Measurements from ENCODE around the gene CXCR5. TPM values are rescaled to one million over a fixed set of nuclear protein-coding genes. Genes with fewer than 3 reads are reported as not detected.
A peak's percentile ranks its signal among the peaks of the same experiment; 100 is the strongest.

The CXCR5 gene
- total RNA-seq, 2 donors from 2014 or later = 16.9 to 20.3 TPM

GRCh38 chr11:118903204-118904015 lies 19.7 kb downstream of the CXCR5 start:
- DNase-seq = no peak
- ATAC-seq (replicated peaks in 1 of 2) = no peak
- Mint-ChIP-seq H3K27me3 (ENCODE audit: low read depth) (no peaks in the 10 kb centered on the region), H3K4me1 (ENCODE audit: low read depth) (peaks cover 22% of the 10 kb centered on the region), H3K9me3 (no peaks in the 10 kb centered on the region), H3K4me3 (no peak overlapping the region), H3K36me3 (ENCODE audit: insufficient read depth in 2 of 2) (peaks cover 0 to 7% of the 10 kb centered on the region in 2 donors), H3K27ac (no peak overlapping the region)

DNA sequence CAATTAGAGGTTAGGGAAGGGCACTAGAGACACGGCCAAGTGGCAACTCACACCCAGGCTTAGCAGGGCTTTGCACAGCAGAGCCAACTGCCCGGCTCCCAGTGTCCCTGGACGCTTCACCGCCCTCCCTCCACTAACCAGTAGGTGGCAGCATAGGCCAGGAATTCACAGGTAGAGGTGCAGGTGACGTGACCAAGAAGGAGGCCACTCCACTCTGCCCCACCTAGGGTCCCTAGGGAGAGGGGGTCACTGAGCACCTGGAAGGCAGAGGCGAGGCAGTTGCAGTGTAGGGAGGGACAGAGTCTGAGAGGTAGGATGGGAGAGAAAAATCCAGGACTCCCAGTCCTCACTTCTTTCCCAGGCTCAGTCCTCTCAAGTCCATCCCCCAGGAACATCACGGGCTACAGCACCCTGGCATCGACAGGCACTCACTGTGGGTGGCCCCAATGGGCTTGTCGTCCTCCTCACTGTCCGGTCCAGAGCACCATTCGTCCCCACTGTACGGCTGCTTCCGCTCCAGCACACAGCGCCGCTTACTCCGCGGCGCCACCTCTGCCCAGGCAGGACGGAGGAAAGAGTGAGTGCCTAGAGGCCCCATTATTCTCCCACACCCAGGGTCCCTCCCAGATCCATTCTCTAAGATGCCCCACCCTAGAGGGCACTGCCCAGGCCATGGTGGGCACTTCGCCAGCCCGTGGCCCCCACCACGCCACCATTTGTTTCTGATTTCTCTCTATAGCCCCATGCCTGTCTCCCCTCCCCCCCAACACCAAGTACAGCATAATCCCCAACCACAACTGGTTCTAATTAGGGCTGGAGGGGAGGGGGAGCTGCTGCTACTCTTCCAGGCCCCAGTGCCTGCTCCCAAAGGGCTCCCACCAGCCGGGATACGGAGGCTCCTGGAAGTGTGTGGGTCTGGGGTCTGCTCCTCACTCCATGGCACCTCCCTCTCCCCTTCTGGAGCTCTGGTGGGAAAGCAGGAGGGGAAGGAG lies 23.7 kb downstream of the CXCR5 start:
- DNase-seq (peak; percentile 87 to 92), ATAC-seq (replicated peaks in 1 of 2) (peak; percentile 68 to 70)
- H3K4me1 Mint-ChIP-seq (ENCODE audit: low read depth) = peaks cover 42% of the 10 kb centered on the region
- H3K27ac Mint-ChIP-seq = peak overlapping the region; percentile 33
- no peaks in the 10 kb centered on the region for H3K27me3 Mint-ChIP-seq (ENCODE audit: low read depth)
- no peaks in the 10 kb centered on the region for H3K9me3 Mint-ChIP-seq
- H3K4me3 Mint-ChIP-seq = no peak overlapping the region
- H3K36me3 Mint-ChIP-seq (ENCODE audit: insufficient read depth in 2 of 2) = peaks cover 0 to 2% of the 10 kb centered on the region in 2 donors

- DNase-seq (no peak), ATAC-seq (replicated peaks in 1 of 2) (no peak)
- H3K36me3 Mint-ChIP-seq (ENCODE audit: insufficient read depth in 2 of 2) = peaks cover 0 to 2% of the 10 kb centered on the region in 2 donors
- no peaks in the 10 kb centered on the region for H3K27me3 Mint-ChIP-seq (ENCODE audit: low read depth)
- no peaks in the 10 kb centered on the region for H3K9me3 Mint-ChIP-seq
- H3K27ac Mint-ChIP-seq = no peak overlapping the region
- peaks cover 51% of the 10 kb centered on the region for H3K4me1 Mint-ChIP-seq (ENCODE audit: low read depth)
- no peak overlapping the region for H3K4me3 Mint-ChIP-seq
These were observed 24.6 kb downstream of the CXCR5 start for GRCh38 chr11:118908264-118908663.

DNA sequence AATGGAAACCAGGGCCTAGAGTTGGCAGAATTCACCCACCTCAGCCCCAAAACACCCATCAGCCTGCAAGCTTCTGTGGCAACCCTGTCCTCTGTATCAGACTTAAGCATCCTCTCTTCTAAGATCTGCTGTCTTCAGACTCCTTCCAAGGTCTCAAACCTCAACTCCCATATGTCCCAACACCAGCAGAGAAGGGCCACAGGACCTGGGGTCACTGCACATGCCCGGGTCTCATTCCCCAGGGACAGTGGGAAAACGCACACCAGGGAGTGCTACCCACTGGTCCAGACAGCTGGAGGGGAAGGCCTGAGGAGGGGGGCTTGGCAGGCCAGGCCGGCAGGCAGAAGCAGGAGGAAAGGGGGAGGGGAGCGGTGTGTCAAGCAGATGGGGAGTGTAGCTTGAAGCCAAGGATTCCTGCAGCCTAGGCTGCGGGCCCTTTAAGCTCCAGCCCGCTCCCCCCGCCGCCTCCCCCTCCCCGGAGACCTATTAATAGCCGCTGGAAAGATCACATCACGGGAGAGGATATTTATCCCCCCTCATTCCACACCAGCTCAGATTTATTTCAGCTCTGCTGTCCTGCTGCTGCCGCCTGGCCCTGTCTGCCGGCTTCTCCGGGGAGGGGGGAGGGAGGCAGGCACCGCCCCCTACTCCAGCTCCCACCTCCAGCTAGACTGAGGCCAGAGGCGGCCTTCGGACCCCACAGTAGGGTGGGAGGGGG lies 25.4 kb downstream of the CXCR5 start:
- no peak for DNase-seq
- peaks cover 59% of the 10 kb centered on the region for H3K4me1 Mint-ChIP-seq (ENCODE audit: low read depth)
- H3K4me3 Mint-ChIP-seq = peak overlapping the region in 1 of 2 donors; percentile 35

DNA sequence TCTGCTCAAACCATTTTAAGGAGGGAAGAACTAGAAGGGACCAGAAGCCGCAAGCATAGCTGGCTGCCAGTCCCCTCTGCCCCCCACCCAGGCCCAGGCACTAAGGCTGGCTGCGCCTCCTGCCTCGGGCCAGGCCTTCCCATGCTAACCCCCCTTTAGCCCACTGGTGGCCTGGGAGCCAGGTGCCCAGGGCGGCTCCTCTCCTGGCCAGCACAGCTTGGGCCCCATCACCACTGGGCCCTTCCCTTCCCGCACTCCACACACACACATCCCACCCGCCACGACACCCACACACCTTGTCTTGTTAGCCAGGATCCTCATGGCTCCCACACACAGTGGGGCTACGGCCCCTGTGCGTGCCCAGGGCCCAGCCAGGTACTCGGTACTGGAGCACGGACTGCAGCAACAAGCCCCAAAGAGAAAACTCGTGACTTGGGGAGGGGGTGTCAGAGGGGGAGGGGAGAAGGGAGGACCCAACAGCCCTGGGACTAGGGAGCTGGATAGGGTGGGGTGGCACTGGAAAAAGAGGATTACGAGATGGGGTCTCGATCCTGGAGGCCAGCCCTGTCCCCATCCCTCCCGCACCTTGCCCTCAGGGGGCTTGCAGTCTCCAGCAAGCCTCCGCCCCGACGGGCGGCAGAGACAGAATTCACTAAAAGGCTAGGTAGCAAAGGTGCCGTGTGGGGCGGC lies 26.1 kb downstream of the CXCR5 start:
- H3K27ac Mint-ChIP-seq = no peak overlapping the region
- H3K27me3 Mint-ChIP-seq (ENCODE audit: low read depth) = no peaks in the 10 kb centered on the region
- ATAC-seq (replicated peaks in 1 of 2) (no peak), DNase-seq (no peak)
- no peaks in the 10 kb centered on the region for H3K9me3 Mint-ChIP-seq
- H3K4me1 Mint-ChIP-seq (ENCODE audit: low read depth) = peaks cover 66% of the 10 kb centered on the region
- peak overlapping the region in 1 of 2 donors; percentile 35 for H3K4me3 Mint-ChIP-seq
- H3K36me3 Mint-ChIP-seq (ENCODE audit: insufficient read depth in 2 of 2) = peaks cover 0 to 2% of the 10 kb centered on the region in 2 donors

More for the DNA sequence above, 25.4 kb downstream of the CXCR5 start:
- H3K9me3 Mint-ChIP-seq = no peaks in the 10 kb centered on the region
- no peak overlapping the region for H3K27ac Mint-ChIP-seq
- no peaks in the 10 kb centered on the region for H3K27me3 Mint-ChIP-seq (ENCODE audit: low read depth)
- ATAC-seq (replicated peaks in 1 of 2) = no peak
- peaks cover 0 to 2% of the 10 kb centered on the region in 2 donors for H3K36me3 Mint-ChIP-seq (ENCODE audit: insufficient read depth in 2 of 2)

DNA sequence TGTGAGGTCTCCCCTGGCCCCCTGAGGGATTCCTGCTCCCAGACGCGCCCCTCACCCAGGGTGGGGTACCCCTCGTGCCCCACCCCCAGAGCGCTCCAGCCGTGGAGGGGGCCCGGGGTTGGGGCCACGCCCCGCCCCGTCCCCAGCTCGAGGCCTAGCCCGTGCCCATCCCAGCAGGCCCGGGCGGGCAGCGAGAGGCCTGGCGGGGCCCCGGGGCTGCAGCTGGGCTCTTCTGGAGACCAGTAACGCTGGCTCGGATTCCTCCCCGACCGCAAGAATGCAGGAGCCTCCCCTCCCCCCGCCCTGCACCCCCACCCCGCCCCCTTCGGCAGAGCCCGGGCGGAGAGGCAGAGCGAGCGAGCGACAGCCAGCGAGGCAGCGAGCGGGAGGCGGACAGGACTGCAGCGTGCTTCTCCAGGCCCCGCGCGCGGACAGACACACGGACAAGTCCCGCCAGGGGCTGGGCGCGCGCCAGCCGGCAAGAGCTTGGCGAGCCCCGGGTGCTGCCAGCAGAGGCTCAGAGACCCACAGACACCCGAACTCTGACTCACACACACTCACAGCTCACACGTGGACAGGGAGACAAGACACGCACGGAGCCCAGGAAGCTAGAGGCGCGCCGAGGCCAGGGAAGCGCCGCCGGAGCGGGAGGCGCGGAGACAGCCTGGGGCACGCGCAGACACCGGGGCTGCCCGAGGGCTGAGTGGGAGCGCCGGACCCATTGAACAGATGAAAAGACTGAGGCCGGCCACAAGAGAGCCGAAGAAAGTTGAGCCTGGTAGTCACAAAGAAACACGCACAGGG lies 26.8 kb downstream of the CXCR5 start:
- ATAC-seq (replicated peaks in 1 of 2) (peak; percentile 16 to 26), DNase-seq (peak; percentile 50 to 60)
- peaks cover 74% of the 10 kb centered on the region for H3K4me1 Mint-ChIP-seq (ENCODE audit: low read depth)
- no peaks in the 10 kb centered on the region for H3K9me3 Mint-ChIP-seq
- peaks cover 0 to 2% of the 10 kb centered on the region in 2 donors for H3K36me3 Mint-ChIP-seq (ENCODE audit: insufficient read depth in 2 of 2)
- H3K27me3 Mint-ChIP-seq (ENCODE audit: low read depth) = no peaks in the 10 kb centered on the region
- peak overlapping the region; percentile 10 for H3K27ac Mint-ChIP-seq
- peak overlapping the region; percentile 73 to 84 for H3K4me3 Mint-ChIP-seq

GRCh38 chr11:118911113-118911879 lies 27.6 kb downstream of the CXCR5 start:
- H3K4me1 Mint-ChIP-seq (ENCODE audit: low read depth) = peaks cover 81% of the 10 kb centered on the region

DNA sequence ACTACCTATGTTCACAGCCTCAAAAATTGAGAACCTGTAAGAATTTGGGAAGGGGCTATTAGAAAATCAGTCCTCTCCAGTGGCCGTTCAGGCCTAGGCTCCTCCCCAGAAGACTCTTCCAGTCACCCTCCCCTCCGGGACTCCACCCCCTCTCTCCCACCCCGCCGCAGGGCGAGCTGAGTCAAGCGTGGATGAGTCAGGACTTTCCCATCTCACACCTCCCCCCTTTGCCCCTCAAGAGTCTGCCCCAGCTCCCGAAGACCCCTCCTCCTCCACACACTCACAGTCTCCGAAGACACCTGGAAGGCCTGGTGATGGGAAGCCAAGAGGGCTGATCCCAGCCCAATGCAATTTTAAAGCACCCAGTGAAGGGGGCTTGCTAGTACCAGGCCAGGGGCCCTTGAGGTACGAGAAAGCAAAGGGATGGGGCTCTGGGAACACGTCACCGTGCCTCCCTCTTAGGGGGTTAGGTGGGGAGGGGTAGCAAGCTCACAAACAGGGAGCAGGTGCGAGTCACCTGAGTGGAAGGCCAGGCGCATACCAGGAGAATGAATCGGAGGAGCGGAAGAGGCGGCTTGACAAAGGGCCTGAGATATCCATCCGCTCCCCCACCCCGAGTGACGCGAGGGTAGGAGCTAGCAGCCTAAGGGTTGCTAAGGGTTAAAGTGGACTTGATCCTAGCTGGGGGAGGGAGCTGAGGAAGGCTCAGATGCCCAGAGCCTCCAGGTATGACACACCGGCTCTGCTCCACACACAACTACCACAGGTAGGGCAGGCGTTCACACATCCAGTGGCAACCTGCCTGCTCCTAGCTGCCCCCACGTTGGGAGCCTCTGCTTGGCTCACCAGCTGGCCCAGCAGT lies 28.4 kb downstream of the CXCR5 start:
- peaks cover 81% of the 10 kb centered on the region for H3K4me1 Mint-ChIP-seq (ENCODE audit: low read depth)
- H3K36me3 Mint-ChIP-seq (ENCODE audit: insufficient read depth in 2 of 2) = peaks cover 0 to 2% of the 10 kb centered on the region in 2 donors
- peak; percentile 83 to 87 for DNase-seq
- H3K4me3 Mint-ChIP-seq = peak overlapping the region; percentile 73 to 84
- peak; percentile 61 to 68 for ATAC-seq (replicated peaks in 1 of 2)
- H3K27ac Mint-ChIP-seq = peak overlapping the region; percentile 82
- no peaks in the 10 kb centered on the region for H3K9me3 Mint-ChIP-seq
- H3K27me3 Mint-ChIP-seq (ENCODE audit: low read depth) = no peaks in the 10 kb centered on the region

More at GRCh38 chr11:118911113-118911879, 27.6 kb downstream of the CXCR5 start:
- DNase-seq (no peak), ATAC-seq (replicated peaks in 1 of 2) (peak; percentile 1 to 8)
- Mint-ChIP-seq H3K36me3 (ENCODE audit: insufficient read depth in 2 of 2) (peaks cover 0 to 2% of the 10 kb centered on the region in 2 donors), H3K9me3 (no peaks in the 10 kb centered on the region), H3K4me3 (peak overlapping the region; percentile 73 to 84), H3K27me3 (ENCODE audit: low read depth) (no peaks in the 10 kb centered on the region), H3K27ac (peak overlapping the region; percentile 82)

- H3K27ac Mint-ChIP-seq = peak overlapping the region; percentile 87
- H3K4me3 Mint-ChIP-seq = peak overlapping the region; percentile 73 to 84
- no peak for DNase-seq
- ATAC-seq (replicated peaks in 1 of 2) = peak in 1 of 2 donors; percentile 3
- peaks cover 81% of the 10 kb centered on the region for H3K4me1 Mint-ChIP-seq (ENCODE audit: low read depth)
- H3K36me3 Mint-ChIP-seq (ENCODE audit: insufficient read depth in 2 of 2) = no peaks in the 10 kb centered on the region
- no peaks in the 10 kb centered on the region for H3K9me3 Mint-ChIP-seq
- H3K27me3 Mint-ChIP-seq (ENCODE audit: low read depth) = no peaks in the 10 kb centered on the region
These were observed 29.2 kb downstream of the CXCR5 start for GRCh38 chr11:118912742-118913410.

Measured in activated T-cell treated with anti-CD3 and anti-CD28 coated beads, Interleukin-2, amount 50 U/mL, for 72 hours (primary cell).